Activated CD8-positive, alpha-beta memory T cell treated with anti-CD3 and anti-CD28 coated beads for 36 hours (primary cell): ENCODE results near the gene P3H3. TPM values are rescaled to one million over a fixed set of nuclear protein-coding genes. Genes with fewer than 3 reads are reported as not detected.

Experiments used
- CTCF ChIA-PET: fragments of 350-600 bp; sonication (Branson Sonifier 250); formaldehyde crosslinking; loops from one replicate; lab custom pipeline; 2021; ENCODE audit warnings: antibody characterized with exemption; lab: Charles Lee
- POLR2A ChIA-PET: fragments of 350-600 bp; sonication (Branson Sonifier 250); formaldehyde crosslinking; loops from one replicate; lab custom pipeline; 2021; ENCODE audit warnings: antibody characterized with exemption; lab: Charles Lee
- total RNA-seq, 2 experiments: library from RNA; stranded (reverse); gene quantifications; one replicate each; pipeline ENCODE4 v1.2.3, GENCODE V29; 2021

P3H3 gene
- total RNA-seq, 2 experiments from 2014 or later, result 1.8 TPM

- CTCF ChIA-PET, result interaction anchor here (0.6 kb wide), 1 partner anchor 38 kb away, joined by 3 read pairs; no protein-coding TSS in a partner anchor
These were observed 58.2 kb downstream of the P3H3 start for GRCh38 chr12:6886206-6886999.

GRCh38 chr12:6887460-6887859 is 59.3 kb downstream of the P3H3 start:
- ChIA-PET POLR2A (no interaction called here), CTCF (interaction anchor here (0.6 kb wide), 1 partner anchor 39 kb away, joined by 3 read pairs; no protein-coding TSS in a partner anchor)

More at GRCh38 chr12:6886206-6886999, 58.2 kb downstream of the P3H3 start:
- POLR2A ChIA-PET, result interaction anchor here (0.6 kb wide), 1 partner anchor 1050 kb away, joined by 3 read pairs; no protein-coding TSS in a partner anchor

- CTCF ChIA-PET, result no interaction called here
- POLR2A ChIA-PET, result no interaction called here
These were observed 60.2 kb downstream of the P3H3 start for GRCh38 chr12:6888360-6888759.

GRCh38 chr12:6888794-6889193 is 60.6 kb downstream of the P3H3 start:
- POLR2A ChIA-PET, result interaction anchor here (1.0 kb wide), 1 partner anchor 16 kb away, joined by 4 read pairs; the partner anchor contains the start of gene SPSB2
- CTCF ChIA-PET, result interaction anchor here (1.2 kb wide), 1 partner anchor 16 kb away, joined by 4 read pairs; the partner anchor contains the start of gene SPSB2

Other genes with a start within 250 kb of the P3H3 start
- 100 to 1,000 TPM; 276 to 283 TPM for gene CHD4, start 221.0 kb upstream of the P3H3 start, total RNA-seq
- gene LPAR5, start 192.4 kb upstream of the P3H3 start, total RNA-seq, result 1 to 10 TPM; 8.3 to 9.0 TPM
- gene ACRBP, start 181.0 kb upstream of the P3H3 start, total RNA-seq, result under 1 TPM; 0.88 to 0.95 TPM
- 10 to 100 TPM; 10.8 to 13.3 TPM for gene ING4, start 165.3 kb upstream of the P3H3 start, total RNA-seq
- gene ZNF384, start 139.0 kb upstream of the P3H3 start, total RNA-seq, result 10 to 100 TPM; 59.3 to 59.8 TPM
- under 1 TPM; 0.55 to 0.80 TPM for gene PIANP, start 127.6 kb upstream of the P3H3 start, total RNA-seq
- gene COPS7A, start 104.4 kb upstream of the P3H3 start, total RNA-seq, result 10 to 100 TPM; 43.5 to 46.1 TPM
- gene MLF2, start 75.3 kb upstream of the P3H3 start, total RNA-seq, result 100 to 1,000 TPM; 144 to 150 TPM
- gene PTMS, start 62.0 kb upstream of the P3H3 start, total RNA-seq, result 10 to 100 TPM; 87.1 to 97.7 TPM
- gene LAG3, start 55.9 kb upstream of the P3H3 start, total RNA-seq, result 100 to 1,000 TPM; 324 to 331 TPM
- 1 to 10 TPM; 1.4 to 1.6 TPM for gene CD4, start 38.9 kb upstream of the P3H3 start, total RNA-seq
- gene GPR162, start 6.6 kb upstream of the P3H3 start, total RNA-seq, result under 1 TPM; 0.21 to 0.44 TPM
- gene GNB3, start 12.5 kb downstream of the P3H3 start, total RNA-seq, result under 1 TPM; 0.32 to 0.63 TPM
- 10 to 100 TPM; 50.0 to 53.1 TPM for gene CDCA3, start 22.9 kb downstream of the P3H3 start, total RNA-seq
- 100 to 1,000 TPM; 151 to 152 TPM for gene USP5, start 23.7 kb downstream of the P3H3 start, total RNA-seq
- 1,000 to 10,000 TPM; 1,928 to 1,984 TPM for gene TPI1, start 39.1 kb downstream of the P3H3 start, total RNA-seq
- gene SPSB2, start 44.9 kb downstream of the P3H3 start, total RNA-seq, result 1 to 10 TPM; 3.3 to 4.6 TPM
- gene LRRC23, start 76.4 kb downstream of the P3H3 start, total RNA-seq, result 1 to 10 TPM; 3.1 to 6.0 TPM
- 100 to 1,000 TPM; 171 to 175 TPM for gene ENO2, start 86.2 kb downstream of the P3H3 start, total RNA-seq
- gene ATN1, start 99.6 kb downstream of the P3H3 start, total RNA-seq, result 10 to 100 TPM; 44.1 to 44.3 TPM
- not detected for gene RNU7-1, start 115.4 kb downstream of the P3H3 start, total RNA-seq
- gene C12orf57, start 115.6 kb downstream of the P3H3 start, total RNA-seq, result 100 to 1,000 TPM; 234 to 239 TPM
- gene PTPN6, start 122.9 kb downstream of the P3H3 start, total RNA-seq, result 100 to 1,000 TPM; 436 to 441 TPM
- gene PHB2, start 142.3 kb downstream of the P3H3 start, total RNA-seq, result 100 to 1,000 TPM; 509 to 511 TPM
- 100 to 1,000 TPM; 152 to 162 TPM for gene EMG1, start 142.5 kb downstream of the P3H3 start, total RNA-seq
- gene LPCAT3, start 190.1 kb downstream of the P3H3 start, total RNA-seq, result 10 to 100 TPM; 26.1 TPM
- gene C1S, start 232.3 kb downstream of the P3H3 start, total RNA-seq, result 1 to 10 TPM in 1 of 2 experiments, under 1 TPM in 1; 0.65 to 1.0 TPM